ENCODE data around the gene LRG1.
A peak's percentile ranks its signal among the peaks of the same experiment; 100 is the strongest.

LRG1 gene

GRCh38 chr19:4539693-4540581 lies at the start of gene LRG1:
Gene LRG1 (minus strand): TSS chr19:4540036. CDS start chr19:4540013, 23 bp downstream.
- DNase-seq = no peak

- no peak for DNase-seq
Observed at GRCh38 chr19:4588291-4588761, 48.5 kb upstream of the LRG1 start.

GRCh38 chr19:4587527-4587926 lies 47.7 kb upstream of the LRG1 start:
- DNase-seq = no peak

GRCh38 chr19:4586691-4587090 lies 46.9 kb upstream of the LRG1 start:
- DNase-seq = no peak

- no peak for DNase-seq
Observed at GRCh38 chr19:4586245-4586644, 46.4 kb upstream of the LRG1 start.

GRCh38 chr19:4585556-4585955 lies 45.7 kb upstream of the LRG1 start:
- no peak for DNase-seq

GRCh38 chr19:4584670-4585460 lies 45.0 kb upstream of the LRG1 start:
- no peak for DNase-seq

GRCh38 chr19:4583961-4584669 lies 44.3 kb upstream of the LRG1 start:
- DNase-seq = no peak

GRCh38 chr19:4582980-4583842 lies 43.4 kb upstream of the LRG1 start:
- no peak for DNase-seq

- DNase-seq = no peak
Observed at GRCh38 chr19:4581666-4582553, 42.1 kb upstream of the LRG1 start.

- DNase-seq = no peak
Observed at GRCh38 chr19:4580961-4581665, 41.3 kb upstream of the LRG1 start.

- DNase-seq = no peak
Observed at GRCh38 chr19:4580021-4580901, 40.4 kb upstream of the LRG1 start.

- no peak for DNase-seq
Observed at GRCh38 chr19:4579389-4579788, 39.6 kb upstream of the LRG1 start.

- DNase-seq = no peak
Observed at GRCh38 chr19:4578552-4579248, 38.9 kb upstream of the LRG1 start.

GRCh38 chr19:4577020-4577782 lies 37.4 kb upstream of the LRG1 start:
- DNase-seq = no peak

GRCh38 chr19:4576016-4576933 lies 36.4 kb upstream of the LRG1 start:
- peak; percentile 72 for DNase-seq

All from stimulated activated CD4-positive, alpha-beta T cell treated with anti-CD3 and anti-CD28 coated beads, Interleukin-4, amount 100 ng/mL, for 24 hours (primary cell).